SK-N-MC (cell line): ENCODE results near the gene TUT4.

ENCODE experiments used
- EZH2 ChIP-seq: fragments of 200-600 bp; sonication (generic); IDR thresholded peaks from one replicate; pipeline ENCODE4 v1.6.1; 2017; ENCODE audit warnings: antibody characterized with exemption
- POLR2AphosphoS5 ChIP-seq: IDR thresholded peaks from 2 replicates; pipeline ENCODE4 v1.6.1; 2012; ENCODE audit warnings: mild to moderate bottlenecking, low read depth, low read length, borderline replicate concordance

DNA sequence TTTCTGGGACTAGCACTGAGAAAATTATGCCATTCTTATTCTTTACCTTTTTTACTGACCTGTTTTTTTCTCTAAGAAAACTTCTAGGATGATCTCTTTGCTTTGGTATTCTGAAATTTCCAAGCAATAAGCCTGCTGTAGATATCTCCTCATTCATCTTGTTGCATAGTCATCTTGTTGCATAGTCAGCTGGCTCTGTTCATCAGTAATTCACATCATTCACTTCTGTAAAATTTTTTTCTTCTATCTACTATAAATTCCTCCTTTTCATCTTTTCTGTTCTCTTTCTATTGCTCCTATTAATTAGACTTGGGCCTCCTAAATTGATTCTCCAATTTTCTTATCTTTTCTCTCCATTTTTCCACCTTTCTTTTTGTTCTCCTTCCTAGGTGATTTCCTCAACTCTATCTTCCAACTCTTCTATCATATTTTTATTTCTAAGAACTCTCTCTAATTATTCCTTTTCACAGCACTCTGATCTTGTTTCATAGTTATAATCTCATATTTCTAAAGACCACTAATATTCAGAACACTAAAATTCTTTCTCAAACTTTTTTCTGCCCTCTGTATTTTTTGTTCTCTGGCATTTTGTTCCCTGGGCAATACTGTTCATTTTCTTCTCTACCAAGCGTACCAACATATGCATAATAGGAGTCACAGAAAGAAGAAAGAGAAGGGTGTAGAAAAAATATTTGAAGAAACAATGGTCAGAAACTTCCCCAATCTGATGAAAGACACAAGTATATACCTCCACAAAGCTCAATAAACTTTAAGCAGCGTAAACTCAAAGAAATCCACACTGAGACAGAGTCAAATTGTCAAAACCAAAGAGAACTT is 17.7 kb downstream of the TUT4 start:
- TF ChIP-seq EZH2 (no peak), POLR2AphosphoS5 (no peak)
